SK-N-SH (cell line): ENCODE measurements around the gene MAN1A2. TPM values are rescaled to one million over a fixed set of nuclear protein-coding genes. Genes with fewer than 3 reads are reported as not detected.

Source experiments
- CTCF ChIA-PET: fragments of 300-600, 350-600 bp; formaldehyde crosslinking; extraction: SDS; loops from one replicate; lab custom pipeline; 2021; lab: Yijun Ruan, JAX
- POLR2A ChIA-PET: fragments of 350-600 bp; sonication (Branson Sonifier 250); formaldehyde crosslinking; extraction: SDS; loops from one replicate; lab custom pipeline; 2020; ENCODE audit warnings: antibody characterized with exemption, inconsistent platforms; lab: Yijun Ruan, JAX
- DNase-seq: peaks from one replicate; pipeline ENCODE4 v3.0.0; 2012
- H2AFZ ChIP-seq: fragments of 200-600 bp; sonication (generic); 2 replicates; pipeline ENCODE4 v1.8.1; 2016; ENCODE audit warnings: antibody characterized with exemption, mild to moderate bottlenecking, low read depth
- H3F3A ChIP-seq: fragments of 200-600 bp; sonication (generic); replicated peaks from 2 replicates; pipeline ENCODE3; 2016; ENCODE audit warnings: antibody characterized with exemption, mild to moderate bottlenecking; ENCODE audit not compliant: insufficient read depth
- H3K27ac ChIP-seq, 2 experiments: fragments of 200-500 bp in 1 of 2; fragments of 200-600 bp in 1 of 2; sonication (Bioruptor generic) in 1 of 2; sonication (generic), shearing (Covaris generic) in 1 of 2; 2 replicates each; pipeline versions ENCODE4 v1.5.1 to v1.6.1; 2014 to 2016; ENCODE audit warnings: low read depth in 2 of 2, inconsistent platforms in 1 of 2, low read length in 1 of 2, mild to moderate bottlenecking in 1 of 2, mixed read lengths in 1 of 2
- H3K27me3 ChIP-seq: fragments of 200-600 bp; sonication (generic), shearing (Covaris generic); 2 replicates; pipeline ENCODE4 v1.6.1; 2016; ENCODE audit warnings: mixed run types; ENCODE audit not compliant: insufficient read depth
- H3K36me3 ChIP-seq, 2 experiments: fragments of 200-500 bp in 1 of 2; fragments of 200-600 bp in 1 of 2; sonication (Bioruptor generic) in 1 of 2; sonication (generic) in 1 of 2; replicated peaks in 1 of 2; 2 replicates each; pipeline versions ENCODE3 to v1.5.1; 2014 to 2016; ENCODE audit warnings: low read length in 1 of 2, mild to moderate bottlenecking in 1 of 2; ENCODE audit not compliant: insufficient read depth in 2 of 2, control insufficient read depth in 1 of 2
- H3K4me1 ChIP-seq, 2 experiments: fragments of 200-500 bp in 1 of 2; fragments of 200-600 bp in 1 of 2; sonication (Bioruptor generic) in 1 of 2; sonication (generic), shearing (Covaris generic) in 1 of 2; 2 replicates each; pipeline versions ENCODE4 v1.5.1 to v1.6.1; 2014 to 2016; ENCODE audit warnings: low read depth in 1 of 2, low read length in 1 of 2, mixed run types in 1 of 2; ENCODE audit not compliant: insufficient read depth in 2 of 2, control insufficient read depth in 1 of 2
- H3K4me2 ChIP-seq: fragments of 200-600 bp; sonication (generic), shearing (Covaris generic); 2 replicates; pipeline ENCODE4 v1.6.1; 2017; ENCODE audit warnings: mixed run types
- H3K4me3 ChIP-seq, 2 experiments: fragments of 200-500 bp in 1 of 2; fragments of 200-600 bp in 1 of 2; sonication (Bioruptor generic) in 1 of 2; sonication (generic), shearing (Covaris generic) in 1 of 2; 2 replicates each; pipeline versions ENCODE4 v1.5.1 to v1.8.1; 2014 to 2016; ENCODE audit warnings: low read depth in 2 of 2, inconsistent platforms in 1 of 2, low read length in 1 of 2, mild to moderate bottlenecking in 1 of 2, mixed read lengths in 1 of 2, moderate library complexity in 1 of 2
- H3K79me2 ChIP-seq: fragments of 200-600 bp; sonication (generic); 2 replicates; pipeline ENCODE4 v1.8.1; 2017; ENCODE audit warnings: mild to moderate bottlenecking; ENCODE audit not compliant: insufficient read depth
- H3K9ac ChIP-seq: fragments of 200-600 bp; sonication (generic); 2 replicates; pipeline ENCODE4 v1.6.1; 2017; ENCODE audit warnings: mixed run types
- H3K9me2 ChIP-seq: fragments of 200-600 bp; sonication (generic); 2 replicates; pipeline ENCODE4 v1.6.1; 2017; ENCODE audit warnings: mixed run types
- H3K9me3 ChIP-seq: fragments of 200-600 bp; sonication (generic); 2 replicates; pipeline ENCODE4 v1.6.1; 2017; ENCODE audit warnings: mixed run types, mild to moderate bottlenecking, moderate library complexity
- H4K20me1 ChIP-seq: fragments of 200-600 bp; sonication (generic); 2 replicates; pipeline ENCODE4 v1.6.1; 2017; ENCODE audit warnings: mild to moderate bottlenecking, mixed run types; ENCODE audit not compliant: insufficient read depth
- CHD2 ChIP-seq: fragments of 150-350 bp; IDR thresholded peaks from 2 replicates; pipeline ENCODE4 v1.6.1; 2018; ENCODE audit warnings: low read length; ENCODE audit not compliant: partially characterized antibody
- CTCF ChIP-seq: fragments of 200-600 bp; sonication (generic); IDR thresholded peaks from 2 replicates; pipeline ENCODE4 v1.6.1; 2017; ENCODE audit warnings: antibody characterized with exemption, mild to moderate bottlenecking, moderate library complexity
- ELF1 ChIP-seq: IDR thresholded peaks from 2 replicates; pipeline ENCODE4 v1.4.0; 2012
- EZH2phosphoT487 ChIP-seq: fragments of 200-600 bp; sonication (generic); IDR thresholded peaks from 2 replicates; pipeline ENCODE4 v1.6.1; 2017; ENCODE audit warnings: low read depth, mixed run types, mild to moderate bottlenecking, antibody characterized with exemption, moderate library complexity, borderline replicate concordance
- FOSL2 ChIP-seq: IDR thresholded peaks from 2 replicates; pipeline ENCODE4 v1.4.0; 2012; ENCODE audit warnings: low read depth, mild to moderate bottlenecking, moderate library complexity, borderline replicate concordance
- FOXJ3 ChIP-seq: sonication (generic); formaldehyde crosslinking; IDR thresholded peaks from 2 replicates; pipeline ENCODE4 v1.5.1; 2020; ENCODE audit warnings: mild to moderate bottlenecking, missing genetic modification reagents
- GATA2 ChIP-seq: sonication (generic); formaldehyde crosslinking; IDR thresholded peaks from 2 replicates; pipeline ENCODE4 v1.5.0; 2020; ENCODE audit warnings: mild to moderate bottlenecking, missing genetic modification reagents
- JUND ChIP-seq: IDR thresholded peaks from 2 replicates; pipeline ENCODE4 v1.4.0; 2012
- MAX ChIP-seq: IDR thresholded peaks from 2 replicates; pipeline ENCODE4 v1.4.0; 2012; ENCODE audit warnings: low read depth
- MEF2A ChIP-seq: IDR thresholded peaks from 2 replicates; pipeline ENCODE4 v1.4.0; 2012; ENCODE audit warnings: low read depth, borderline replicate concordance
- NFIC ChIP-seq: IDR thresholded peaks from 2 replicates; pipeline ENCODE4 v1.4.0; 2012; ENCODE audit warnings: borderline replicate concordance
- POLR2AphosphoS5 ChIP-seq: IDR thresholded peaks from 2 replicates; pipeline ENCODE4 v1.6.1; 2012; ENCODE audit warnings: low read depth, low read length
- REST ChIP-seq: IDR thresholded peaks from 2 replicates; pipeline ENCODE4 v1.6.1; 2012; ENCODE audit warnings: mild to moderate bottlenecking, low read depth, low read length, moderate library complexity
- SIN3A ChIP-seq: IDR thresholded peaks from 2 replicates; pipeline ENCODE4 v1.6.1; 2012; ENCODE audit warnings: low read depth, mild to moderate bottlenecking, low read length, moderate library complexity, borderline replicate concordance
- SMC3 ChIP-seq: IDR thresholded peaks from 2 replicates; pipeline ENCODE4 v1.6.1; 2012; ENCODE audit warnings: low read depth, low read length, improper control_type of control experiment
- TAF1 ChIP-seq: IDR thresholded peaks from 2 replicates; pipeline ENCODE4 v1.6.1; 2012; ENCODE audit warnings: low read depth, mild to moderate bottlenecking, low read length, moderate library complexity, borderline replicate concordance
- TCF12 ChIP-seq: IDR thresholded peaks from 2 replicates; pipeline ENCODE4 v1.4.0; 2012
- USF1 ChIP-seq: IDR thresholded peaks from 2 replicates; pipeline ENCODE4 v1.4.0; 2012; ENCODE audit warnings: low read depth, borderline replicate concordance
- WGBS: methylation state at CpG from one replicate; pipeline ENCODE4 v1.1.6; 2017; ENCODE audit warnings: low lambda C conversion rate; 5-methylcytosine and 5-hydroxymethylcytosine counted together
- polyA plus RNA-seq, 3 experiments: library from polyadenylated mRNA; depleted of rRNA; stranded (reverse); fragments of >200 nt; gene quantifications; 2 replicates each; pipeline ENCODE4 v1.2.3, GENCODE V29; 2012

MAN1A2 gene
- polyA plus RNA-seq, 1 of the 3 experiments (the other 2 are of a cell fraction) = 6.0 TPM

- POLR2A ChIA-PET = no interaction called here
- no peaks in the 10 kb centered on the region for H3K9me2 ChIP-seq
- H3K79me2 ChIP-seq = no peaks in the 10 kb centered on the region
- H3K9me3 ChIP-seq = no peaks in the 10 kb centered on the region
- no peak overlapping the region for H3K4me3 ChIP-seq
- H3K4me1 ChIP-seq = no peaks in the 10 kb centered on the region; a peak in 1 of 4 replicates
- H2AFZ ChIP-seq = no peak overlapping the region
- peaks cover 0 to 8% of the 10 kb centered on the region in 2 experiments for H3K36me3 ChIP-seq
- no peak overlapping the region for H3K27ac ChIP-seq
- no peaks in the 10 kb centered on the region for H3F3A ChIP-seq
- DNase-seq = no peak
- CTCF ChIA-PET = no interaction called here
- no peak overlapping the region for H3K4me2 ChIP-seq
- H3K27me3 ChIP-seq = no peaks in the 10 kb centered on the region
- H3K9ac ChIP-seq = no peak overlapping the region
- no peaks in the 10 kb centered on the region for H4K20me1 ChIP-seq
- WGBS = 78% methylated on average over 1 of the region's 1 CpG
- no peak for TF ChIP-seq CTCF
- TF ChIP-seq TAF1 = no peak
- TF ChIP-seq SIN3A = no peak
These were observed 66.7 kb downstream of the MAN1A2 start for GRCh38 chr1:117433943-117434342.

GRCh38 chr1:117436513-117436912 is 69.3 kb downstream of the MAN1A2 start:
- WGBS = 88% methylated on average over 1 of the region's 1 CpG
- Histone ChIP-seq H3F3A (peaks cover 2% of the 10 kb centered on the region), H3K79me2 (no peaks in the 10 kb centered on the region), H3K9ac (no peak overlapping the region), H2AFZ (no peak overlapping the region), H3K9me3 (no peaks in the 10 kb centered on the region), H3K36me3 (peaks cover 0 to 5% of the 10 kb centered on the region in 2 experiments), H3K4me1 (no peaks in the 10 kb centered on the region; a peak in 1 of 4 replicates), H3K27ac (no peak overlapping the region), H4K20me1 (no peaks in the 10 kb centered on the region), H3K4me3 (no peak overlapping the region), H3K9me2 (no peaks in the 10 kb centered on the region), H3K27me3 (no peaks in the 10 kb centered on the region), H3K4me2 (no peak overlapping the region)
- POLR2A ChIA-PET = no interaction called here
- no peak for DNase-seq
- CTCF ChIA-PET = interaction anchor here (1.1 to 1.4 kb wide), 2 partner anchors 71 to 152 kb away, joined by 3 to 4 read pairs; no protein-coding TSS in a partner anchor
- no peak for TF ChIP-seq REST
- no peak for TF ChIP-seq MAX
- no peak for TF ChIP-seq CTCF
- no peak for TF ChIP-seq CHD2
- TF ChIP-seq NFIC = no peak
- no peak for TF ChIP-seq USF1
- no peak for TF ChIP-seq FOXJ3 (CRISPR knock-in tag)
- TF ChIP-seq ELF1 = no peak
- no peak for TF ChIP-seq TCF12
- TF ChIP-seq SMC3 = no peak
- TF ChIP-seq MEF2A = no peak
- TF ChIP-seq FOSL2 = no peak
- no peak for TF ChIP-seq GATA2 (CRISPR knock-in tag)
- TF ChIP-seq POLR2AphosphoS5 = no peak
- TF ChIP-seq JUND = no peak
- no peak for TF ChIP-seq EZH2phosphoT487
